SJCRH30 (cell line): ENCODE data around the gene KRTAP4-5. TPM values are rescaled to one million over a fixed set of nuclear protein-coding genes. Genes with fewer than 3 reads are reported as not detected.
"Not testable (repeated sequence)": the region's sequence is repeated elsewhere in the genome, so short reads cannot be mapped to it uniquely, and the experiment has no call there.

Experiments
- DNase-seq, 2 experiments: peaks; one replicate each; pipeline ENCODE4 v3.0.0-alpha.2; 2015 to 2020
- H3K27ac ChIP-seq: fragments of 250-450 bp; sonication (Bioruptor Pico); 2 replicates; pipeline ENCODE4 v1.5.1; 2020; ENCODE audit warnings: mild to moderate bottlenecking, moderate library complexity
- H3K27me3 ChIP-seq: fragments of 250-450 bp; sonication (Bioruptor Pico); 2 replicates; pipeline ENCODE4 v1.5.1; 2020; ENCODE audit warnings: mild to moderate bottlenecking, moderate library complexity
- H3K36me3 ChIP-seq: fragments of 250-450 bp; sonication (Bioruptor Pico); 2 replicates; pipeline ENCODE4 v1.5.1; 2020; ENCODE audit warnings: mild to moderate bottlenecking, moderate library complexity
- H3K4me1 ChIP-seq: fragments of 250-450 bp; sonication (Bioruptor Pico); 2 replicates; pipeline ENCODE4 v1.5.1; 2020; ENCODE audit warnings: mild to moderate bottlenecking, moderate library complexity
- H3K4me3 ChIP-seq: fragments of 250-450 bp; sonication (Bioruptor Pico); 2 replicates; pipeline ENCODE4 v1.5.1; 2020; ENCODE audit warnings: mild to moderate bottlenecking, moderate library complexity
- H3K9me3 ChIP-seq: fragments of 250-450 bp; sonication (Bioruptor Pico); replicated peaks from 2 replicates; pipeline ENCODE4 v1.5.1; 2020; ENCODE audit warnings: mild to moderate bottlenecking, moderate library complexity
- total RNA-seq: library from RNA; depleted of rRNA; stranded (reverse); fragments of >200 nt; shearing (Covaris generic); gene quantifications from 2 replicates; pipeline ENCODE4 v1.2.3, GENCODE V29; 2014

Gene KRTAP4-5
- total RNA-seq, 1 experiment from 2014 or later, result not detected

GRCh38 chr17:41163828-41164227 is 14.2 kb upstream of the KRTAP4-5 start:
- Histone ChIP-seq H3K4me1 (no peaks in the 10 kb centered on the region), H3K4me3 (no peak overlapping the region), H3K36me3 (no peaks in the 10 kb centered on the region), H3K27me3 (no peaks in the 10 kb centered on the region), H3K27ac (no peak overlapping the region), H3K9me3 (no peaks in the 10 kb centered on the region)
- no peak for DNase-seq

- H3K27me3 ChIP-seq, result no peaks in the 10 kb centered on the region
- no peak within 1 kb of the TSS for H3K4me3 ChIP-seq
- H3K4me1 ChIP-seq, result no peaks in the 10 kb centered on the region
- no peak for DNase-seq
- H3K36me3 ChIP-seq, result no peaks in the 10 kb centered on the region
- no peaks in the 10 kb centered on the region for H3K9me3 ChIP-seq
- H3K27ac ChIP-seq, result no peak within 1 kb of the TSS
Observed at GRCh38 chr17:41160648-41161047, 11.0 kb upstream of the KRTAP4-5 start, which contains the start of gene KRTAP4-4. Gene KRTAP4-4, minus strand, starts transcription at chr17:41160748. Its CDS starts 57 bp downstream, at chr17:41160691.

GRCh38 chr17:41160190-41160589 is 10.6 kb upstream of the KRTAP4-5 start:
- not testable (repeated sequence) for H3K4me1 ChIP-seq, H3K4me3 ChIP-seq, H3K9me3 ChIP-seq, H3K27ac ChIP-seq, H3K36me3 ChIP-seq, H3K27me3 ChIP-seq
- DNase-seq, result peak in 1 of 2 experiments; percentile 32

- H3K36me3 ChIP-seq, result no peaks in the 10 kb centered on the region
- H3K27me3 ChIP-seq, result no peaks in the 10 kb centered on the region
- H3K9me3 ChIP-seq, result no peaks in the 10 kb centered on the region
- no peak overlapping the region for H3K27ac ChIP-seq
- H3K4me3 ChIP-seq, result no peak overlapping the region
- H3K4me1 ChIP-seq, result no peaks in the 10 kb centered on the region
- DNase-seq, result no peak
Observed at GRCh38 chr17:41153856-41154255, 4.2 kb upstream of the KRTAP4-5 start.

GRCh38 chr17:41151525-41151924 is 1.9 kb upstream of the KRTAP4-5 start:
- no peaks in the 10 kb centered on the region for H3K36me3 ChIP-seq
- no peak overlapping the region for H3K4me3 ChIP-seq
- no peak overlapping the region for H3K27ac ChIP-seq
- no peaks in the 10 kb centered on the region for H3K9me3 ChIP-seq
- no peaks in the 10 kb centered on the region for H3K27me3 ChIP-seq
- no peaks in the 10 kb centered on the region for H3K4me1 ChIP-seq
- DNase-seq, result no peak

- DNase-seq, result no peak
- Histone ChIP-seq H3K36me3 (no peaks in the 10 kb centered on the region), H3K9me3 (no peaks in the 10 kb centered on the region), H3K27ac (no peak overlapping the region), H3K4me1 (no peaks in the 10 kb centered on the region), H3K27me3 (no peaks in the 10 kb centered on the region), H3K4me3 (no peak overlapping the region)
Observed at GRCh38 chr17:41150026-41150425, 401 bp upstream of the KRTAP4-5 start.

- not testable (repeated sequence) for H3K4me3 ChIP-seq, H3K27me3 ChIP-seq, H3K4me1 ChIP-seq, H3K36me3 ChIP-seq, H3K9me3 ChIP-seq
- peak; percentile 57 to 59 for DNase-seq
- peak overlapping the region; percentile 2; the same call in 1 of the 2 replicates for H3K27ac ChIP-seq
Observed at GRCh38 chr17:41148971-41149651, 514 bp downstream of the KRTAP4-5 start.

- Histone ChIP-seq H3K27ac (no peak overlapping the region), H3K9me3 (peaks cover 5% of the 10 kb centered on the region; the same call in 1 of the 2 replicates), H3K27me3 (no peaks in the 10 kb centered on the region), H3K36me3 (no peaks in the 10 kb centered on the region), H3K4me3 (no peak overlapping the region), H3K4me1 (no peaks in the 10 kb centered on the region)
- no peak for DNase-seq
Observed at GRCh38 chr17:41147531-41148204, 2.0 kb downstream of the KRTAP4-5 start.

GRCh38 chr17:41145261-41145660 is 4.4 kb downstream of the KRTAP4-5 start:
- H3K4me1 ChIP-seq, result no peaks in the 10 kb centered on the region
- no peak overlapping the region for H3K4me3 ChIP-seq
- no peak overlapping the region for H3K27ac ChIP-seq
- DNase-seq, result no peak
- peaks cover 11% of the 10 kb centered on the region for H3K9me3 ChIP-seq
- no peaks in the 10 kb centered on the region for H3K27me3 ChIP-seq
- H3K36me3 ChIP-seq, result no peaks in the 10 kb centered on the region

GRCh38 chr17:41144846-41145245 is 4.8 kb downstream of the KRTAP4-5 start:
- Histone ChIP-seq H3K27ac (no peak overlapping the region), H3K4me3 (no peak overlapping the region), H3K27me3 (no peaks in the 10 kb centered on the region), H3K36me3 (no peaks in the 10 kb centered on the region), H3K4me1 (no peaks in the 10 kb centered on the region), H3K9me3 (peaks cover 11% of the 10 kb centered on the region)
- DNase-seq, result no peak

- no peak overlapping the region for H3K27ac ChIP-seq
Observed at GRCh38 chr17:41141361-41141760, 8.3 kb downstream of the KRTAP4-5 start.

GRCh38 chr17:41140360-41141131 is 9.1 kb downstream of the KRTAP4-5 start, which contains the start of gene KRTAP4-6:
Gene KRTAP4-6, minus strand, starts transcription at chr17:41140544. Its CDS starts 57 bp downstream, at chr17:41140487.
- peaks cover 11% of the 10 kb centered on the region for H3K9me3 ChIP-seq
- peak in 1 of 2 experiments; percentile 11 for DNase-seq
- no peak within 1 kb of the TSS for H3K4me3 ChIP-seq
- no peaks in the 10 kb centered on the region for H3K36me3 ChIP-seq
- H3K27ac ChIP-seq, result peak within 1 kb of the TSS; percentile 23; the same call in 1 of the 2 replicates
- no peaks in the 10 kb centered on the region for H3K27me3 ChIP-seq
- H3K4me1 ChIP-seq, result no peaks in the 10 kb centered on the region

More at GRCh38 chr17:41141361-41141760, 8.3 kb downstream of the KRTAP4-5 start:
- no peaks in the 10 kb centered on the region for H3K27me3 ChIP-seq
- no peaks in the 10 kb centered on the region for H3K4me1 ChIP-seq
- H3K9me3 ChIP-seq, result peaks cover 11% of the 10 kb centered on the region
- no peaks in the 10 kb centered on the region for H3K36me3 ChIP-seq
- no peak overlapping the region for H3K4me3 ChIP-seq
- no peak for DNase-seq

- H3K36me3 ChIP-seq, H3K27me3 ChIP-seq, H3K4me1 ChIP-seq, H3K4me3 ChIP-seq: not testable (repeated sequence)
- DNase-seq, result peak; percentile 63 to 70
- H3K27ac ChIP-seq, result peak overlapping the region; percentile 23; the same call in 1 of the 2 replicates
- peaks cover 11% of the 10 kb centered on the region for H3K9me3 ChIP-seq
Observed at GRCh38 chr17:41139865-41140264, 9.8 kb downstream of the KRTAP4-5 start.

GRCh38 chr17:41133880-41134735 is 15.5 kb downstream of the KRTAP4-5 start:
- Histone ChIP-seq H3K4me1 (no peaks in the 10 kb centered on the region), H3K9me3 (no peaks in the 10 kb centered on the region; the same call in 1 of the 2 replicates), H3K4me3 (no peak overlapping the region), H3K27ac (no peak overlapping the region), H3K27me3 (no peaks in the 10 kb centered on the region), H3K36me3 (no peaks in the 10 kb centered on the region)
- DNase-seq, result no peak
